GM12878 (cell line): ENCODE data around the gene THOC6. TPM values are rescaled to one million over a fixed set of nuclear protein-coding genes. Genes with fewer than 3 reads are reported as not detected.

Source experiments
- ATAC-seq: fragments of 200-7000 bp; cut with Tn5 transposase; 3 replicates; pipeline ENCODE4 v1.9.1; 2020; ENCODE audit warnings: mild to moderate bottlenecking, moderate library complexity
- BruUV-seq: library from RNA; stranded (reverse); fragments of 400-500 nt; replicated peaks from 2 replicates; lab custom pipeline; 2021; lab: Mats Ljungman, UMichigan
- CTCF ChIA-PET: fragments of 300-600 bp; sonication (Branson Sonifier 250); formaldehyde crosslinking; extraction: SDS; loops from one replicate; lab custom pipeline; 2021; ENCODE audit warnings: inconsistent platforms; lab: Yijun Ruan, JAX
- POLR2A ChIA-PET: fragments of 350-600 bp; formaldehyde crosslinking; extraction: SDS; loops from one replicate; lab custom pipeline; 2021; ENCODE audit warnings: inconsistent platforms; lab: Charles Lee
- RAD21 ChIA-PET: fragments of 300-600 bp; sonication (Branson Sonifier 250); formaldehyde crosslinking; loops from one replicate; lab custom pipeline; 2023; ENCODE audit warnings: antibody characterized with exemption; ENCODE audit not compliant: unreplicated experiment; lab: Charles Lee
- SMC1A ChIA-PET: fragments of 300-600 bp; sonication (Branson Sonifier 250); formaldehyde crosslinking; loops from one replicate; lab custom pipeline; 2023; ENCODE audit not compliant: unreplicated experiment, uncharacterized antibody; lab: Charles Lee
- DNase-seq: peaks from one replicate; pipeline ENCODE4 v3.0.0-alpha.2; 2011; ENCODE audit warnings: low read depth, low spot score
- FAIRE-seq: peaks from 3 replicates; lab custom pipeline; 2011; peaks lifted over from hg19 to GRCh38; lab: Jason Lieb, UNC
- H2AFZ ChIP-seq: 2 replicates; pipeline ENCODE4 v1.6.0; 2011; ENCODE audit warnings: low read depth, low read length, control low read depth; ENCODE audit not compliant: control insufficient read depth
- H3K27ac ChIP-seq: 2 replicates; pipeline ENCODE4 v1.5.1; 2011; ENCODE audit warnings: control low read depth; ENCODE audit not compliant: control insufficient read depth, insufficient read depth
- H3K27me3 ChIP-seq, 2 experiments: replicated peaks in 1 of 2; 2 replicates each; pipeline versions ENCODE4 v1.6.0 to v1.6.1; 2011; ENCODE audit warnings: low read length in 1 of 2; ENCODE audit not compliant: control insufficient read depth in 2 of 2, insufficient read depth in 2 of 2
- H3K36me3 ChIP-seq, 2 experiments: 2 replicates each; pipeline ENCODE4 v1.5.1; 2011; ENCODE audit warnings: low read length in 1 of 2; ENCODE audit not compliant: control insufficient read depth in 2 of 2, insufficient read depth in 2 of 2
- H3K4me1 ChIP-seq: 2 replicates; pipeline ENCODE4 v1.6.1; 2011; ENCODE audit warnings: mild to moderate bottlenecking, low read length, moderate library complexity, mixed read lengths; ENCODE audit not compliant: control insufficient read depth, insufficient read depth
- H3K4me2 ChIP-seq: 2 replicates; pipeline ENCODE4 v1.6.0; 2011; ENCODE audit warnings: control low read depth; ENCODE audit not compliant: control insufficient read depth, insufficient read depth
- H3K4me3 ChIP-seq: fragments of 200-600 bp; sonication (generic); 2 replicates; pipeline ENCODE4 v1.5.1; 2016
- H3K79me2 ChIP-seq: 2 replicates; pipeline ENCODE4 v1.6.0; 2011; ENCODE audit warnings: low read length; ENCODE audit not compliant: control insufficient read depth, insufficient read depth
- H3K9ac ChIP-seq: 2 replicates; pipeline ENCODE4 v1.8.0; 2011; ENCODE audit warnings: low read length, control low read depth, mixed read lengths; ENCODE audit not compliant: control insufficient read depth, insufficient read depth
- H3K9me3 ChIP-seq: replicated peaks from 3 replicates; pipeline ENCODE4 v1.5.1; 2011; ENCODE audit warnings: mild to moderate bottlenecking, low read length; ENCODE audit not compliant: control insufficient read depth, insufficient read depth
- H4K20me1 ChIP-seq: 2 replicates; pipeline ENCODE4 v1.6.0; 2011; ENCODE audit not compliant: control insufficient read depth, insufficient read depth
- ATF7 ChIP-seq: fragments of 450-650 bp; IDR thresholded peaks from 2 replicates; pipeline ENCODE4 v1.6.1; 2016; ENCODE audit warnings: low read depth, mild to moderate bottlenecking
- BMI1 ChIP-seq: fragments of 450-650 bp; IDR thresholded peaks from 2 replicates; pipeline ENCODE4 v1.6.1; 2016; ENCODE audit warnings: mild to moderate bottlenecking, moderate library complexity, borderline replicate concordance
- CREB1 ChIP-seq: IDR thresholded peaks from 2 replicates; pipeline ENCODE4 v1.6.1; 2012; ENCODE audit warnings: low read depth, mild to moderate bottlenecking, inconsistent platforms
- EED ChIP-seq: sonication (generic); IDR thresholded peaks from 2 replicates; pipeline ENCODE4 v1.6.1; 2016; ENCODE audit warnings: antibody characterized with exemption, low read depth
- FOXK2 ChIP-seq: fragments of 450-650 bp; IDR thresholded peaks from 2 replicates; pipeline ENCODE4 v1.6.1; 2017; ENCODE audit warnings: mild to moderate bottlenecking, moderate library complexity
- KDM1A ChIP-seq: fragments of 200-600 bp; sonication (generic); IDR thresholded peaks from 2 replicates; pipeline ENCODE4 v1.6.1; 2016; ENCODE audit warnings: borderline replicate concordance
- MEF2B ChIP-seq: fragments of 450-650 bp; IDR thresholded peaks from 2 replicates; pipeline ENCODE4 v1.6.1; 2018; ENCODE audit warnings: mild to moderate bottlenecking, moderate library complexity; ENCODE audit not compliant: partially characterized antibody, poor library complexity, severe bottlenecking
- POLR2A ChIP-seq: IDR thresholded peaks from 2 replicates; pipeline ENCODE4 v1.6.1; 2011; ENCODE audit warnings: low read depth, mild to moderate bottlenecking, low read length
- TAF1 ChIP-seq: IDR thresholded peaks from 2 replicates; pipeline ENCODE4 v1.6.1; 2011; ENCODE audit warnings: mild to moderate bottlenecking, low read depth, low read length, borderline replicate concordance
- TARDBP ChIP-seq: IDR thresholded peaks from 2 replicates; pipeline ENCODE4 v1.6.1; 2016; ENCODE audit warnings: borderline replicate concordance
- WGBS: methylation state at CpG from one replicate; pipeline ENCODE4 v1.1.6; 2016; ENCODE audit warnings: low lambda C conversion rate; ENCODE audit not compliant: insufficient replicate concordance, insufficient coverage; ENCODE audit errors: missing lambda C conversion rate; 5-methylcytosine and 5-hydroxymethylcytosine counted together
- in situ Hi-C: fragments of 300-500 bp; cut with MboI; formaldehyde crosslinking; loops from 9 replicates; pipeline ENCODE4 v1.14.3; 2018; ENCODE audit warnings: mixed read lengths
- intact Hi-C: fragments of 100-400 bp; cut with micrococcal nuclease; formaldehyde crosslinking; loops from one replicate; pipeline ENCODE4 v1.14.2; 2022; ENCODE audit not compliant: unreplicated experiment
- polyA plus RNA-seq, 11 experiments: library from polyadenylated mRNA; depleted of rRNA in 4 of 11; unstranded in 6 of 11; stranded (reverse) in 5 of 11; fragments of >200 nt; fragmentation: Nextera tagmentation in 4 of 11; fragmentation: Illumina TruSeq in 1 of 11; extraction: Ambion mirVana in 4 of 11; extraction: Trizol in 1 of 11; gene quantifications; 1 replicate in 1 of 11; 2 replicates in 10 of 11; pipeline versions ENCODE4 v1.2.1 to v1.2.3, GENCODE V29; 2011 to 2016; ENCODE audit warnings: inconsistent platforms in 2 of 11, missing spikeins in 2 of 11, low read depth in 1 of 11
- total RNA-seq, 4 experiments: library from RNA; depleted of rRNA in 3 of 4; stranded (reverse); fragments of >200 nt in 3 of 4; fragmentation: Illumina TruSeq in 1 of 4; extraction: Trizol in 1 of 4; gene quantifications; 2 replicates each; pipeline versions ENCODE4 v1.2.1 to v1.2.3, GENCODE V29; 2013 to 2021
- TF ChIP-seq, protein P1 (sequence below): IDR thresholded peaks from 2 replicates; pipeline ENCODE4 v1.6.1; 2012; ENCODE audit warnings: low read depth, low read length, improper control_type of control experiment

The THOC6 gene
- total and polyA plus RNA-seq, 10 of the 15 experiments (the other 5 are each of a cell fraction or from before 2014, with no cell fraction given): 1.0 to 54.4 (median 27.9) TPM

GRCh38 chr16:3050487-3050886 is 26.7 kb downstream of the THOC6 start:
- FAIRE-seq (no peak), ATAC-seq (no peak), DNase-seq (no peak)
- Histone ChIP-seq H3K79me2 (no peaks in the 10 kb centered on the region), H3K4me1 (peaks cover 6% of the 10 kb centered on the region), H3K9me3 (no peaks in the 10 kb centered on the region), H3K36me3 (no peaks in the 10 kb centered on the region), H3K4me3 (no peak overlapping the region), H3K27ac (no peak overlapping the region), H3K27me3 (no peaks in the 10 kb centered on the region; a peak in 2 of 4 replicates), H4K20me1 (no peaks in the 10 kb centered on the region), H3K4me2 (no peak overlapping the region), H2AFZ (no peak overlapping the region), H3K9ac (no peak overlapping the region)
- WGBS: 14% methylated on average over 5 of the region's 5 CpGs
- ChIA-PET POLR2A (no interaction called here), RAD21 (no interaction called here), CTCF (interaction anchor here (3.7 to 5.6 kb wide), 3 partner anchors 9 to 22 kb away, joined by 18 to 28 read pairs (median 23); no protein-coding TSS in a partner anchor), SMC1A (no interaction called here)
- intact Hi-C loops: no loop called here
- BruUV-seq: no TSS peak
- in situ Hi-C loops: no loop called here
- no peak for TF ChIP-seq CREB1
- TF ChIP-seq BMI1: no peak
- no peak for TF ChIP-seq MEF2B
- no peak for TF ChIP-seq POLR2A
- no peak for TF ChIP-seq EED
- TF ChIP-seq, protein P1, sequence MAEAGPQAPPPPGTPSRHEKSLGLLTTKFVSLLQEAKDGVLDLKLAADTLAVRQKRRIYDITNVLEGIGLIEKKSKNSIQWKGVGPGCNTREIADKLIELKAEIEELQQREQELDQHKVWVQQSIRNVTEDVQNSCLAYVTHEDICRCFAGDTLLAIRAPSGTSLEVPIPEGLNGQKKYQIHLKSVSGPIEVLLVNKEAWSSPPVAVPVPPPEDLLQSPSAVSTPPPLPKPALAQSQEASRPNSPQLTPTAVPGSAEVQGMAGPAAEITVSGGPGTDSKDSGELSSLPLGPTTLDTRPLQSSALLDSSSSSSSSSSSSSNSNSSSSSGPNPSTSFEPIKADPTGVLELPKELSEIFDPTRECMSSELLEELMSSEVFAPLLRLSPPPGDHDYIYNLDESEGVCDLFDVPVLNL: no peak
- TF ChIP-seq FOXK2: no peak
- no peak for TF ChIP-seq KDM1A
- no peak for TF ChIP-seq TAF1
- no peak for TF ChIP-seq ATF7
- TF ChIP-seq TARDBP: no peak
